SIG-M5 (cell line): Measurements from ENCODE around the gene SLC6A7.
"Not testable (repeated sequence)": the region's sequence is repeated elsewhere in the genome, so short reads cannot be mapped to it uniquely, and the experiment has no call there.

Source experiments
- DNase-seq: peaks from one replicate; lab custom pipeline; 2025; lab: John Stamatoyannopoulos, UW

Gene SLC6A7

GRCh38 chr5:150243590-150243989 lies 53.7 kb downstream of the SLC6A7 start:
- DNase-seq, result no peak

- DNase-seq, result no peak
These were observed 54.3 kb downstream of the SLC6A7 start for GRCh38 chr5:150244209-150244608.

DNA sequence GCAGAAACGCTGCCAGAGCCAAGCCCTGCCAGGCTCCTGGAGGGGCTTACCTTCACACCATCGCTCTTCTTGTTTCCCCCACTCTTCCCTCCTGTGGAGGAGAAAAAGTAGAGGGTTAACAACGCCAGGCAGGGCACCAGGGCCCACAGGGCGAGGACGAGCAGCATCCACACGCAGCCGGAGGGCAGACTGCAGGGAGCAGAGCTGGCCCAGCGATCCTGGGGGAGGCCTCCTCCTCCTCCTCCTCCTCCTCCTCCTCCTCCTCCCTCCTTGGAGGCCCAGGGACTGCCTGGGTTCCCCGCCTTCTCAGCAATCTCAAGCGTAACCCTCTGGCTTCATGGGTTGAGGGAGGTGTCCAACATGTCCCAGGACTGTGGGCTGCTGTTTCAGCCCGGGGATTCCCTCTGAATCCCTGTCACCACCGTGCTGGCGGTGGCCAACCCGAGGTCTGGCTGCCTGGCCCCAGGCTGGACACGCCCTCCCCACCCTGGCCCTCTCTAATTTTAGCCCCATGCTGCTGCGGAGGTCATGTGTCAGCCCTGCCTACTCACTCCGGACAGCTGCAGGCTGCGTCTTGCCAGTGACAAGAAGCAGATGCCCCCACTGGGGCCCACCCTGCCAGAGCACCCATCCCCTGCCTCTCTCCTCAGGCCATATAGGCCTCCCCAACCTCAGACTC lies 55.4 kb downstream of the SLC6A7 start:
- DNase-seq, result no peak

DNA sequence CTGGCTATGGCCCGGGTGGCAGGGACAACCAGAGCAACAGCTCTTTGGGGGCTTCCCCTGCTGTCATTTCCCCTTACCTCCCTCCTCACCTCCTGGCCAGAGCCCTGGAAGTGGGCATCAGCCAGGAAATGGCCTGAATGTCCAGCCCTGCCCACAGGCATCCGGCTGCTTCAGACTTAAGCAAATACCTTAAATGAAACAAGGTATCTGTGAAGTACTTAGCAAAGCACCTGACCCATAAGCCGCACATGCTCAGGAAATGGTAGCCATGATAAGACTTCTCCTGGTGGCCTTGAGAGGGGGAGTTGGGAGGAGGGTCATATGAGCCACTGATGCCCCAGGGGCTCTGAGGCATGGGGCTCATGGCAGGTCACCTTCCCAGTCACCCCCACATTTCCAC lies 55.9 kb downstream of the SLC6A7 start:
- no peak for DNase-seq

DNA sequence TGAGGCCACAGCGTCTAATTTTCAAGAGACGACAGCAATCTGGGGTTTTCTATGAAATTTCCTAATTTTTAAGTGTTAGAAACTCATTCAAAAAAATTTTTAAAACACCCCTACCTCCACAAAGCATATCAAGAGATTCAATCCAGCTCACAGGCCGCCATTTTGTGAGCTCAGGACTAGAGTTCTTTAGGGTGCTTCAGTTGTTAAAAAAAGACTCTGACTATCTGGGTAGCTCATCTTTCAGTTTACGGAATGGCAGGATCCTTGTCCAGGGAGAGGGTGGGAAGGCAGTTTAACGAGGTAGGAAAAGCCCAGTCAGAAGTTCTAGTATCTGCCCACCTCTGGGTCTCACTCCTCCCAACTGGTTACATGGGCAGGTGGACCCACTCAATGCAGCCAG lies 56.6 kb downstream of the SLC6A7 start:
- no peak for DNase-seq

- DNase-seq, result no peak
These were observed 57.0 kb downstream of the SLC6A7 start for GRCh38 chr5:150246835-150247234.

- DNase-seq, result no peak
These were observed 57.9 kb downstream of the SLC6A7 start for GRCh38 chr5:150247726-150248125.

GRCh38 chr5:150248493-150248892 lies 58.6 kb downstream of the SLC6A7 start:
- not testable (repeated sequence) for DNase-seq

- DNase-seq, result no peak
These were observed 59.1 kb downstream of the SLC6A7 start for GRCh38 chr5:150248946-150249345.

GRCh38 chr5:150249744-150250143 lies 59.9 kb downstream of the SLC6A7 start:
- DNase-seq, result no peak

DNA sequence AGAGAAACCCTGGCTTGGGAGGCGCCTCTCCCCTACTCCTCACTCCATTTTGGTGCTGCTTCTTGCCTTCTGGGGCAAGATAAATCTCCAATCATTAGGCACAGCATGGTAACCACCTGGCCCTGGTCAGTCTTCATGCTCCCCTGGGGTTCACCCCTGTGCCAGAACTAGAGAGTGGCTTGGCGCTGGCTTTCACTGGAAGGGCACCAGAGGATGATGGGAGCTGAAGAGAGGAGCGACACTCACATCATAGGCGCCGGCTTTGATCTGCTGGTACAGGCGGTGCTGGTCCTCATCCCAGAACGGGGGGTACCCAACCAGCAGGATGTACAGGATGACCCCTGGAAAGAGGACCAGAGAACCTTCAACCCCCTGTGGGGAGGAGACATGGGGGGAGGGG lies 61.6 kb downstream of the SLC6A7 start:
- no peak for DNase-seq

DNA sequence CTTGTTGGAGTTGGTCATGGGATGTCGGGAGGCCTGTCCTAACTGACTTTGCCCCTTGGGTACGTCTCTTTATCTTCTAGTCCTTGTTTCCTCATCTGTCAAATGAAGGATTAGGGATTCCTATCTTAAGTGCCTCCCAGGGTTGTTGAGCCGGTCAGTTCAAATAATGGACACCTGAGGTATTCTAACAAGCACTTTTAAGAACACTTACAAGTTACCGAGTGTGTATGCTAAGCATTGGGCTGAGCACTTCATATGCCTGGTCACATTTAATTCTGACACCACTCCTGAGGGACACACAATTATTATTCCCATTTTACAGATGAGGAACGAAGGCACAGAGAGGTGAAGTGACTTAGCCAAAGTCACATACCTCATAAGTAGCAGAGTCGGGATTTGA lies 62.6 kb downstream of the SLC6A7 start:
- no peak for DNase-seq

DNA sequence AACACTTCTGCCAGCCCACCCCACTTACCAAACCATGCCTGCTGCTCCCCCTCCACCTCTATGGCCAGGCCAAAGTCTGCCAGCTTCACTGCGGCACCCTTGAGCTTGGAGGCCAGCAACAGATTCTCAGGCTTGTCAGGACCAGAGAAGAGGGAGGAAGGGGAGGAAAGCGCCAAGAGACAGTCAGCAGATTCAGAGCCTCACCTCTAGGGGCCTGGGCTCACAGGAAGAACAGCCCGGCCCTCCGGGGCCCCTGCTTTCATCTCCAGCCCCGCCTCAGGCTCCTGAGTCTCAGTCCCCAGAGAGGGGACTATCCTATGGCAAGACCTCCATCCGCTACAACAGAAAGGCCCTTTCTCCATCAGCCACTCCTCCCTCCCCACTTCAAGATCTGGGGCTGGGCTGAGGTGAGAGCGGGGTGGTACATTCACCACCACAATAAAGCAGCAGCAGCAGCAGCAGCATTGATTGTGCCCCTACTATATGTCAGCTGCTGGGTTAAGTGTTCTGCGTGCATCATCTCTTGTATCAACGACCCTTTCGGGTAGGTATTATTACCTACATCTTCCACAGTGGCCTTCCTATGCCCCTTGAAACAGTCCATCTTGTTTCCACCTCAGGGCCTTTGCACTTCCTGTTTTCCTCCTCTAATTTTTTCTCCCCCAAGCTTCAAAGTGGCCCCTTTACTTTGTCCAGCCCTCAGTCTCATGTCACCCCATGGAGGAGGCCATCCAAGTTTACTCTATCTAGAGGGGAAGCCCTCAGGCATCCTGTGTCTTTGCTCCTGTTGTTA lies 63.8 kb downstream of the SLC6A7 start:
- no peak for DNase-seq

DNA sequence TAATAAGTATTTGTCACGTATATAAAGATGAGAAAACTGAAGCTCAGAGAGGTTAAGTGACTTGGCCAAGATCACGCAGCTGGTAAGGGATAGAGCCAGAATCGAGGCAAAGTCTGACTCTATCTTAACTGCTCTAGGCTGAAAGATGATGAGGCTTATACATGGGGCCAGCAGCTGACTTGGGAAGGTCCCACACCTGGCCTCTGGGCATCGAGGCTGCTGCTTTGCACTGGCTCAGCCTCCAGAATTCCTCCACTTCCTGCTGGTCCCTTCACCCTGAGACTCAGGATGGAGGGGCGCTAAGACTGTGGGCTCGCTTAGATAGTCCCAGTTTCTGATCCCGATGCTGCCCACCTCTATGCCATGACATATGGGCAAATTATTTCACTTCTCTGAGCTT lies 64.5 kb downstream of the SLC6A7 start:
- no peak for DNase-seq

DNA sequence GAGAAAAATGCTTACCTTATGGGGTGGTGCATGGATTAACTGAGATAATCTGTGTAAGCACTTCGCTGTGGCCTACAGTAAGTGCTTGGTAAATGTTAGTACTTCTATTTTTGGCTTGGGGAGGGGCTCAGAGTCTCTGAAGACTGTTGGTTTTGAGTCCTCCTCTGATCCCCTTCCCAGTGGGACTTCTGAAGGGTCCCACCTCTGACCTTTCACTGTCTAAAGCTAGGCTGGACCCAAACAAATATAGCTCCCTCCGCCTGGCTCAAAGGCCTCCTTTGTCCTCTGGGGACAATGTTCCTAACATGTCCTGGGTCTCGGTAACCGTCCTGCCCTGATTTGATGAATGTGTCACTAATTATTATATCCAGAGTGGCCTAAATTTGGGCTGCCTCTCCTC lies 64.9 kb downstream of the SLC6A7 start:
- DNase-seq, result no peak

DNA sequence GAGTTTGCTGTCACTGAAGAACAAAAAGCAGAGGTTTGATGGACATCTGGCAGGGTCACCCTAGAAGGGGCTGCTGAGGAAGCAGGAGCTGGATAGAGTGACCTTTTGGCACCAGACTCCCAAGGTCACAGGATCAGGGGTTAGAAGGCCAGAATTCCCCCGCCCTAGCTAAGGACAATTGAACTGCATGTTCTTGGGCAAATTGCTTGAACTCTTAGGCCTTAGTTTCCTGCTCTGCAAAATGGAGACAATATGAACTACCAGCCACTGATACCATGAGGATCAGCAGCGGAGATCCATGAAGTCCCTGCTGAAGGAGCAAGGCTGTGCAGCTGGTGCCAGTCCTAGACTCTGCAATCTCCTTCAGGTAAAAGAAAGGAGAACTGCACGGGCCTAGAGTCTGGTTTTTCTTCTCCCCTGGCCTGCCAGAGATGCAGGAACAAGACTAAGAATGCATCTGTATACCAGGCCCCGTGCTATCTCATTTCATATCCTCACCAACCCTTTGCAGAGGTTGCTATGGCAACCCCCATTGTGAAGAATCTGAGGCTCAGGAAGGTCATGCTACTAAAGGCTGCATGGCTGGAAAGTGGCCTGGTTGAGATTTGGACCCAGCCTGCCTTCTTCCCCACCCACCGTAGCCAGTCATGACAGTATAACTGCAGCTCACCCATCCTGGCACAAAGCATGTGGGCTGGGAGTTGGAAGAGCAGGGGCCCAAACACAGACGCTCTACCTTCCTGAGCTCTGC lies 66.0 kb downstream of the SLC6A7 start:
- DNase-seq, result no peak

- DNase-seq, result no peak
These were observed 66.7 kb downstream of the SLC6A7 start for GRCh38 chr5:150256410-150257064.

DNA sequence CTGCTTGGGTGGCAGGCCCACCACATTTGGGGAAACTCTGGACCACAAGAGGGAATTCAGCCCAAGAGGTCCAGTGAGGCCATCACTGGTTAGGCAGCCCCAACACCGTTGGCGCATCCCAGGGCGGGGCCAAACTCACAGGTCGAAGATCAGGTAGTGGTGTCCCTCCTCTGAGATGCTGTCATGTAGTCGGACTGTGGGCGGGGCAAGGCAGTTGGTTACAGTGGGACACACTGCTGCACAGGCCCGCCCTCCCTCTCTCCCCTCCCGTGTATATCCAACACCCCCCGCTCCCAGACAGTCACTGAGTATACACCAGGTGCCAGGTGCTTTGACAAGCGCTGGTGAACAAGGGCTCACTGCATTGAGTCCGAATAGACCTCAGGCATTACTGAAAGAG lies 67.6 kb downstream of the SLC6A7 start:
- no peak for DNase-seq

- DNase-seq, result no peak
These were observed 68.3 kb downstream of the SLC6A7 start for GRCh38 chr5:150258130-150258529.
